Mesendoderm (in vitro differentiated cells): Measurements from ENCODE around the gene CYB561D1.

Experiments
- DNase-seq: peaks from one replicate; pipeline ENCODE4 v3.0.0; 2013
- H2AK5ac ChIP-seq: 2 replicates; pipeline ENCODE4 v1.6.1; 2013; ENCODE audit warnings: low read length, inconsistent platforms
- H2BK120ac ChIP-seq: 2 replicates; pipeline ENCODE4 v1.6.1; 2013; ENCODE audit warnings: low read depth, mild to moderate bottlenecking, low read length, moderate library complexity, mixed read lengths
- H2BK15ac ChIP-seq: replicated peaks from 2 replicates; pipeline ENCODE4 v1.6.1; 2013; ENCODE audit warnings: low read depth, mild to moderate bottlenecking, moderate library complexity
- H2BK5ac ChIP-seq: 2 replicates; pipeline ENCODE4 v1.6.1; 2013; ENCODE audit warnings: low read length, inconsistent platforms
- H3K18ac ChIP-seq: 2 replicates; pipeline ENCODE4 v1.6.1; 2013; ENCODE audit warnings: mild to moderate bottlenecking, low read length, mixed read lengths
- H3K23ac ChIP-seq: one replicate; pipeline ENCODE4 v1.6.1; 2013; ENCODE audit warnings: low read length
- H3K27ac ChIP-seq: 2 replicates; pipeline ENCODE4 v1.5.1; 2013; ENCODE audit warnings: low read depth, mild to moderate bottlenecking, inconsistent platforms, low read length, moderate library complexity
- H3K27me3 ChIP-seq: 2 replicates; pipeline ENCODE4 v1.6.1; 2013; ENCODE audit warnings: low read length, control low read depth, mild to moderate bottlenecking, inconsistent platforms; ENCODE audit not compliant: insufficient read depth, poor library complexity
- H3K36me3 ChIP-seq: 2 replicates; pipeline ENCODE4 v1.6.1; 2013; ENCODE audit warnings: low read length, inconsistent platforms; ENCODE audit not compliant: control insufficient read depth, insufficient read depth
- H3K4ac ChIP-seq: one replicate; pipeline ENCODE4 v1.6.1; 2013; ENCODE audit warnings: low read depth, mild to moderate bottlenecking, low read length, moderate library complexity
- H3K4me1 ChIP-seq: 2 replicates; pipeline ENCODE4 v1.6.1; 2013; ENCODE audit warnings: low read depth, low read length, inconsistent platforms; ENCODE audit not compliant: control insufficient read depth
- H3K4me2 ChIP-seq: 2 replicates; pipeline ENCODE4 v1.6.1; 2013; ENCODE audit warnings: low read length
- H3K4me3 ChIP-seq: 2 replicates; pipeline ENCODE4 v1.5.1; 2013; ENCODE audit warnings: mild to moderate bottlenecking, low read length
- H3K56ac ChIP-seq: one replicate; pipeline ENCODE4 v1.6.1; 2013; ENCODE audit warnings: low read length
- H3K79me1 ChIP-seq: 2 replicates; pipeline ENCODE4 v1.6.1; 2013; ENCODE audit warnings: low read length, inconsistent platforms
- H3K79me2 ChIP-seq: 2 replicates; pipeline ENCODE4 v1.6.1; 2013; ENCODE audit warnings: mild to moderate bottlenecking, low read length; ENCODE audit not compliant: control insufficient read depth, insufficient read depth
- H3K9ac ChIP-seq: 2 replicates; pipeline ENCODE4 v1.6.1; 2013; ENCODE audit warnings: low read length, inconsistent platforms
- H4K5ac ChIP-seq: one replicate; pipeline ENCODE4 v1.6.1; 2013; ENCODE audit warnings: low read length
- H4K8ac ChIP-seq: one replicate; pipeline ENCODE4 v1.6.1; 2013; ENCODE audit warnings: low read depth, mild to moderate bottlenecking, control low read depth, low read length, moderate library complexity
- WGBS: extraction: QIAGEN DNeasy Blood & Tissue Kit; methylation state at CpG from one replicate; pipeline ENCODE4 v1.1.7; 2013; ENCODE audit warnings: low lambda C conversion rate, missing lambda C conversion rate; ENCODE audit not compliant: insufficient coverage; ENCODE audit errors: extremely low coverage; 5-methylcytosine and 5-hydroxymethylcytosine counted together

The CYB561D1 gene

DNA sequence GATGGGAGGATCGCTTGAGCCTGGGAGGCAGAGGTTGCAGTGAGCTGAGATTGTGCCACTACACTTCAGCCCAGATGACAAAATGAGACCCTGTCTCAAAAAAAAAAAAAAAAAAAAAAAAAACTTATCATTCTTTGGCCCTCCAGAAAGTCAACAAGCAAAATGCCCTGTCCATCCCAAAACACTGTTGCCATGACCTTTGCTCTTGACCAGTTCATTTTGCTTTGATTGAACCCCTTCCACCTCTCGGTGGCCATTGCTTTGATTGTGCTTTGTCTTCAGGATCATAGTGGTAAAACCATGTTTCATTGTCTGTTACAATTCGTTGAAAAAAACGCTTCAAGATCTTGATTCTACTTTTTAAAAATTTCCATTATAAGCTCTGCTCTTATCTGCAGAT lies 36.1 kb upstream of the CYB561D1 start:
- no peak for DNase-seq
- H3K4ac ChIP-seq: no peak overlapping the region
- no peak overlapping the region for H2BK5ac ChIP-seq
- H2BK120ac ChIP-seq: no peak overlapping the region
- H3K79me2 ChIP-seq: no peaks in the 10 kb centered on the region
- no peak overlapping the region for H2BK15ac ChIP-seq
- no peak overlapping the region for H4K8ac ChIP-seq
- no peaks in the 10 kb centered on the region for H3K36me3 ChIP-seq
- no peak overlapping the region for H3K56ac ChIP-seq
- H3K9ac ChIP-seq: no peak overlapping the region
- WGBS: no CpG with 5 or more reads among the region's 4 CpGs
- no peaks in the 10 kb centered on the region for H3K79me1 ChIP-seq
- no peak overlapping the region for H3K4me2 ChIP-seq
- H3K18ac ChIP-seq: no peak overlapping the region
- H2AK5ac ChIP-seq: no peak overlapping the region
- H3K4me3 ChIP-seq: no peak overlapping the region
- H3K4me1 ChIP-seq: no peaks in the 10 kb centered on the region
- H3K23ac ChIP-seq: no peak overlapping the region
- no peak overlapping the region for H3K27ac ChIP-seq
- no peak overlapping the region for H4K5ac ChIP-seq
- H3K27me3 ChIP-seq: no peaks in the 10 kb centered on the region

- no peak overlapping the region for H3K27ac ChIP-seq
- H2AK5ac ChIP-seq: no peak overlapping the region
- no peak overlapping the region for H4K8ac ChIP-seq
- H3K4ac ChIP-seq: no peak overlapping the region
- no CpG with 5 or more reads among the region's 24 CpGs for WGBS
- H3K27me3 ChIP-seq: peaks cover 23% of the 10 kb centered on the region
- H3K4me2 ChIP-seq: peak overlapping the region; percentile 51
- no peak overlapping the region for H3K56ac ChIP-seq
- no peak overlapping the region for H3K18ac ChIP-seq
- H3K9ac ChIP-seq: peak overlapping the region; percentile 31
- no peak overlapping the region for H2BK5ac ChIP-seq
- H3K4me1 ChIP-seq: no peaks in the 10 kb centered on the region
- no peak overlapping the region for H3K23ac ChIP-seq
- no peak overlapping the region for H4K5ac ChIP-seq
- no peaks in the 10 kb centered on the region for H3K79me2 ChIP-seq
- no peaks in the 10 kb centered on the region for H3K79me1 ChIP-seq
- H2BK15ac ChIP-seq: no peak overlapping the region
- H2BK120ac ChIP-seq: no peak overlapping the region
- H3K4me3 ChIP-seq: no peak overlapping the region
- no peaks in the 10 kb centered on the region for H3K36me3 ChIP-seq
- no peak for DNase-seq
These were observed 27.8 kb upstream of the CYB561D1 start for GRCh38 chr1:109466125-109466451.

- DNase-seq: peak; percentile 42
- no CpG with 5 or more reads among the region's 88 CpGs for WGBS
These were observed 27.2 kb upstream of the CYB561D1 start, which contains the start of gene SYPL2 for GRCh38 chr1:109466452-109467300. TSS of gene SYPL2 (plus strand) at chr1:109466546. CDS start at chr1:109466844, 298 bp downstream.

DNA sequence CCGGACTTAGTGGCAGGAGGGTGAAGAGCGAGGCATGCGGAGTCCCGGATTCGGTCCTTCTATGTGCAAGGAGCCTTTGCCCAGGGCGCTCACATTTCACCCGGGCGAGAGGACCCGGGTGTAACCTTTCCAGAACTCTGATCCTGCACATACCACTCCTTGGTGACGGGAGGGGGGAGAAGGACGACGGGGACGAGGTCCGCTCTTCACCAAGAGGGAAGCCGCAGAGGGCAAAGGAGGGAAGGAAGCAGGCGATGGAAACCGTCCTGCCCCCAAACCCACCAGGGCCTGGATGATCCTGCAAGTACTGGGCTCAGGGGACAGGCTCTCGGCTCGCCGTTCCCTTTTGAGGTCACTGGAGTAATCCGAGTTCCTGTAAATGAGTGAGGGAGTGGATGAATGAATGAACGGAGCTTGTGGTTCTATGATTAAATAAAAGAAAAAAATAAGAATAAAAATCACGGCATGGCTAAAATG lies 26.6 kb upstream of the CYB561D1 start:
- no peak for DNase-seq
- Histone ChIP-seq H3K4ac (no peak overlapping the region), H3K4me3 (no peak overlapping the region), H4K5ac (no peak overlapping the region), H2BK5ac (no peak overlapping the region), H3K4me1 (no peaks in the 10 kb centered on the region), H3K23ac (no peak overlapping the region), H3K9ac (no peak overlapping the region), H3K36me3 (no peaks in the 10 kb centered on the region), H2BK120ac (no peak overlapping the region), H3K4me2 (peak overlapping the region; percentile 38), H3K79me2 (no peaks in the 10 kb centered on the region), H3K27ac (no peak overlapping the region), H3K56ac (peak overlapping the region; percentile 34), H2BK15ac (no peak overlapping the region), H3K79me1 (no peaks in the 10 kb centered on the region), H3K18ac (no peak overlapping the region), H4K8ac (no peak overlapping the region), H2AK5ac (no peak overlapping the region), H3K27me3 (peaks cover 23% of the 10 kb centered on the region)
- WGBS: no CpG with 5 or more reads among the region's 23 CpGs

More at GRCh38 chr1:109466452-109467300, 27.2 kb upstream of the CYB561D1 start, which contains the start of gene SYPL2:
- H2BK120ac ChIP-seq: no peak within 1 kb of the TSS
- no peaks in the 10 kb centered on the region for H3K79me2 ChIP-seq
- H3K18ac ChIP-seq: no peak within 1 kb of the TSS
- H3K79me1 ChIP-seq: no peaks in the 10 kb centered on the region
- no peak within 1 kb of the TSS for H4K5ac ChIP-seq
- H3K4ac ChIP-seq: no peak within 1 kb of the TSS
- no peaks in the 10 kb centered on the region for H3K4me1 ChIP-seq
- peak within 1 kb of the TSS; percentile 51 for H3K4me2 ChIP-seq
- H3K36me3 ChIP-seq: no peaks in the 10 kb centered on the region
- no peak within 1 kb of the TSS for H2BK5ac ChIP-seq
- peak within 1 kb of the TSS; percentile 31 for H3K9ac ChIP-seq
- H3K56ac ChIP-seq: peak within 1 kb of the TSS; percentile 56
- no peak within 1 kb of the TSS for H3K23ac ChIP-seq
- H3K4me3 ChIP-seq: no peak within 1 kb of the TSS
- no peak within 1 kb of the TSS for H3K27ac ChIP-seq
- no peak within 1 kb of the TSS for H4K8ac ChIP-seq
- peaks cover 23% of the 10 kb centered on the region for H3K27me3 ChIP-seq
- no peak within 1 kb of the TSS for H2AK5ac ChIP-seq
- H2BK15ac ChIP-seq: no peak within 1 kb of the TSS

DNA sequence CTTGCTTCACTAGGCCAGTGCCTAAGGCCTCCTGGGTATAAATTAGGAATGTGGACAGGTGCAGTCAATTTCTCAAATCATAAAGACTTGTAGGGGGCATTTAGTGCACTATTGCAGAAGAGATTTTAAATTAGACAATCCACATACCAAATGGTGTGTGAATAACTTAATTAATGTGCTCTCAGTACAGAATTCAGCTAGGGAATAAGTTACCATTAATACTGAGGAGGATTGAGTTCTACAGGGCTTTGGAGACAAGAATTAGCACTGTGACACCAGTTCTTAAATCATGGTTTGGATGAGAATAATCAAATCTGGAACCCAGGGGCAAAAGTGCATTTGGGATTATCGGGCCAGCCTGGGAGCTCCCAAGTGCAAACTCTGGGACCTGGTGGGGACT lies 25.8 kb upstream of the CYB561D1 start:
- Histone ChIP-seq H3K56ac (no peak overlapping the region), H2BK120ac (no peak overlapping the region), H3K79me2 (no peaks in the 10 kb centered on the region), H3K79me1 (no peaks in the 10 kb centered on the region), H3K23ac (no peak overlapping the region), H3K9ac (no peak overlapping the region), H3K36me3 (no peaks in the 10 kb centered on the region), H4K5ac (no peak overlapping the region), H2BK15ac (no peak overlapping the region), H3K4me2 (no peak overlapping the region), H3K27ac (no peak overlapping the region), H2AK5ac (no peak overlapping the region), H2BK5ac (no peak overlapping the region), H4K8ac (no peak overlapping the region), H3K27me3 (peaks cover 23% of the 10 kb centered on the region), H3K4ac (no peak overlapping the region), H3K18ac (no peak overlapping the region), H3K4me3 (no peak overlapping the region), H3K4me1 (no peaks in the 10 kb centered on the region)
- no CpG with 5 or more reads among the region's 1 CpG for WGBS
- no peak for DNase-seq
